H54 (cell line): ENCODE data around the gene SORBS2.

Source experiments
- DNase-seq: peaks from one replicate; pipeline ENCODE4 v3.0.0; 2011; ENCODE audit warnings: low spot score, mixed read lengths; ENCODE audit not compliant: insufficient read length
- FAIRE-seq: peaks from 3 replicates; lab custom pipeline; 2011; peaks lifted over from hg19 to GRCh38; lab: Jason Lieb, UNC
- POLR2A ChIP-seq: IDR thresholded peaks from 2 replicates; pipeline ENCODE4 v1.6.1; 2011; ENCODE audit warnings: low read depth, mild to moderate bottlenecking, low read length

SORBS2 gene

DNA sequence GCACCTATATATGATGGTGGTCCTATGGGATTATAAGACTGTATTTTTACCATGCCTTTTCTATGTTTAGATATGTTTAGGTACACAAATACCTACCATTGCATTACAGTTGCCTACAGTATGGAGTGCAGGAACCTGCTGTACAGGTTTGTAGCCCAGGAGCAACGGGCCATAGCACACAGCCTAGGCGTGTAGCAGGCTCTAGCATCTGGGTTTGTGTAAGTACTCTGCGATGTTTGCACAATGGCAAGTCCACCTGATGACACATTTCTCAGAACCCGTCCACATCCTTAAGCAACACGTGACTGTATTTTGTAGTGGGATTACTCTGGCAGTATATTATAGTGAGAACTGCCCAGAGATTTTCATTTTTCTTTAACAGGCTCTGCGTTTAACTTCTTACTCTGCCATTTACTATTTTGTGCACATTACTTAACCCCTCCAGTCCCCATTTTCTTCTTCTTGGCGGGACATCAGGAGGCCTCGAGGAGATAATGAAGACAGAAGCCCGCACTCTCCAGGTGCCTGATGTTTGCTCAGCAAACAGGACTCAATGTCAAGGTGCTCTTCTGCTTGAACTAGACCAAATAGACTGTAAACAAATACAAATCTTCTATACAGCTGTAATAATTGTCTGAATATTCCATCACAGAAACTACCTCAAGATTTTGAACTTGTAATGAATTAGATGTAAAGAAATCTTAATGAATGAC, 174.7 kb downstream of the SORBS2 start:
- FAIRE-seq (no peak), DNase-seq (no peak)
- no peak for TF ChIP-seq POLR2A

DNA sequence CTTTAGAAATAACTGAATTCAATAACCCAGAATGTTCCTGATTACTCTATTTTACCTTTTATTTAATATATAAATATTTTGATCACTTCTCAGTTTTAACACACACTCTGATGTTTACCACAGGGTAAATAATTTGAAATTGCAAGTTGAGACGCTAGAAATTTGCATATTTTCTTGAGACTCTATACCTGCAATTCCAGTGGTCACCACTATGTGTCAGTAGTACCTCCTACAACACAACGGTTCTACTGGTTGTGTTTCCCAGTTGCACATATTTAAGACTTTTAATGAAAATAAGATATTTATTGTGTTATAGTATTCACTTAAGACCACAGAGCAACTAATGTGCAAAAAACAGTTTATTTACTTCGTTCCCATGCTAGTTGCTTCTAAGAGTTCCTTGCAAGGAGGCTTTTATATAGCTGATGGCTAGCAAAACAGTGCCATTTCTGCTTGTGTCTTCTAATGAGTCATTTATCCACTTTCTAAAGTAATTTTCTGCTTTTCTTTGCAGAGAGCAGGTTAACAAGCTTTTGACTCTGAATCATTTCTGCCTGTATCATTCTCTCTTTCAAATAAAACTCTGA, 177.8 kb downstream of the SORBS2 start:
- FAIRE-seq (no peak), DNase-seq (no peak)

DNA sequence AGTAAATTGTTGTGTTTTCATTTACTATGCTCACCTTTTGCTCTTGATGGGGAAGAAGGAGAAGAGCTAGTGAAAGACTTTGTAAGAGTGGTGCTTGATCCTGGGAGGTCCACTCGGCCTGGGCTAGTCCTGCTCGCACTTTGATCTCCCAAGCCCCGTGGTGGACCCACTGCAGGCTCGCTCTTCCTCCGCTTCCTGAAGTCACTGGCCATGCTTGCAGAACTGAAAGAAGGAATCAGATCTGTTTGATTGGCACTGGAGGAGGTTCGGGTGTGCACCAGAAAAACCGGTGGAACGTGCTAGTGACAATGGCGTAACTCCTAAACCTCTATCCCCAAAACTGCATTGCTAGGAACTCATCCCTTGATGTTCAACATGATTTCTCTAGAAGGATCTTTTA, 185.2 kb downstream of the SORBS2 start:
- no peak for DNase-seq
- FAIRE-seq = no peak
- TF ChIP-seq POLR2A = no peak

More for the DNA sequence above, 177.8 kb downstream of the SORBS2 start:
- TF ChIP-seq POLR2A = no peak

- no peak for TF ChIP-seq POLR2A
- FAIRE-seq = no peak
- no peak for DNase-seq
These were observed 186.5 kb downstream of the SORBS2 start for GRCh38 chr4:185625503-185625902.

DNA sequence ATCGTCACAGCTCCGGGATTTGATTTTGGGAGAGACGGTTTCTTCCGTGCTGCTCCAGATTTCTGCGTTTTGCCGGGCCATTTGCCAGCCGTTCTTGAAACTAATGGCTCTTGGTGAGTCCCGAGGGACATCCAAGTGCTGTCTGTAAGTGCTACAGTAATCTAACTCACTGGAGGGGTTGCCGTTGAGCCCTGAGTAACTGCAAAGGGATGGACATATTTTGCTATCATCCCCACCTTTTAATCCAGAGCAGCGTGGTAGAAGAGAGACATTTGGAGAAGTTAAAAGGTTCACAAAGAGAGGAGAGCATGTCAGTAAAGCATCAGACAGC, 187.8 kb downstream of the SORBS2 start:
- FAIRE-seq = no peak
- DNase-seq = no peak
- no peak for TF ChIP-seq POLR2A

DNA sequence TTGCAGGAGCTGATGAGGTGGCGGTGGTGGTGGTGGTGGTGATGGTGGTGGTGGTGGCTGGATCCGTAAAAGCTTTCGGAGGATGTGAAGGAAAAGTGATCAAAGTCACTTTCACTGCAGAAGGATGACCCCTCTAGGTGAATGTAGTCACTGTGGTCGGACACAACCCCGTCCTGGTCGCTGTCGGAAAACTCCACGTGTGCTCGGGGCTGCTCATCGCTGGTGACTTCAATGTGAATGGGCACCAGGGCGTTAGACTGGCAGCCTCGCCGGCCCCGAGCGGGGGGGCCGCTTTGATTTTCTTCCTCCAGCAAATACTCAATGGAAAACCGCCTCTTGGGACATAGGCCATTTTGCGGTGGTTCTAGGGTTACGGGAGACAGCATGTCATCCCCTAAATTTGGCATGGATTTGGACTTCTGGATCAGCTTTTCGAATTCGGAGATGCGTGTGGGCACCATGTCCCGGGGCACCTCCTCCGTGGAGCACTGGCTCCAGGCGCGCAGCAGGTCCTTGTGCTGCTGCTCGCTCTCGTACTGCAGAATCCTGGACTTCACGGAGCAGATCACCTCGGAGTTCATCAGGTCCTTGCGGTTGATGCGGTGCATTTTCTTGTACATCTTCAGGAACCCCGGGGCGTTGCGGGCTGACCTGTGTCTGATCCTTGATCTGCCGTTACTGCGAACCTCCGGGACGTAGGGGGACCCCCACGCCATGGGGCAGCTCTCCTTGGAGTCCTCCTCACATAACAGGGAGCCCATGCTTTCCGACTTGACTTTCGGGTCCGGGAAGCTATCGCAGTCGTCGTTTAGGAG, 188.3 kb downstream of the SORBS2 start:
- TF ChIP-seq POLR2A = no peak
- FAIRE-seq (no peak), DNase-seq (no peak)

DNA sequence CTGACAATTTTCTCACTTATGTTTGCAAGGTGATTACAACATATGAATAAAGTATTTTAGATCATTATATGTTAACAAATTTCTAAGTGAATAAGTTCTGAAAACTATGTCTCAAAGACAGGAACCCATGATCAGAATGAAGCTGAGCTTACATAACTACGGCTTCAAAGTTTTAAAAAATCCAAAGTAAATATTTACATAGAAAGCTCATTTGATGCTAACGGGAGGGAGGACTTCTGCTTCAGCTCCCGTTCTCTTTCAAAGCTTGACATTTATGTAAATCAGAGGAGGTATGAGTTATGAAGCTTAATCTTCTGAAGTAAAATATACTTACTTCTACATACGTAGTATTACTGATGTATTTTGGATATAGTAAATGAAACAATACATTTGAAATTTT, 203.8 kb downstream of the SORBS2 start:
- FAIRE-seq (no peak), DNase-seq (no peak)
- TF ChIP-seq POLR2A = no peak

- no peak for FAIRE-seq
- TF ChIP-seq POLR2A = no peak
These were observed 209.6 kb downstream of the SORBS2 start for GRCh38 chr4:185602397-185602796.

GRCh38 chr4:185600801-185601434, 211.1 kb downstream of the SORBS2 start:
- no peak for TF ChIP-seq POLR2A
- FAIRE-seq (no peak), DNase-seq (no peak)

More at GRCh38 chr4:185602397-185602796, 209.6 kb downstream of the SORBS2 start:
- DNase-seq = no peak

DNA sequence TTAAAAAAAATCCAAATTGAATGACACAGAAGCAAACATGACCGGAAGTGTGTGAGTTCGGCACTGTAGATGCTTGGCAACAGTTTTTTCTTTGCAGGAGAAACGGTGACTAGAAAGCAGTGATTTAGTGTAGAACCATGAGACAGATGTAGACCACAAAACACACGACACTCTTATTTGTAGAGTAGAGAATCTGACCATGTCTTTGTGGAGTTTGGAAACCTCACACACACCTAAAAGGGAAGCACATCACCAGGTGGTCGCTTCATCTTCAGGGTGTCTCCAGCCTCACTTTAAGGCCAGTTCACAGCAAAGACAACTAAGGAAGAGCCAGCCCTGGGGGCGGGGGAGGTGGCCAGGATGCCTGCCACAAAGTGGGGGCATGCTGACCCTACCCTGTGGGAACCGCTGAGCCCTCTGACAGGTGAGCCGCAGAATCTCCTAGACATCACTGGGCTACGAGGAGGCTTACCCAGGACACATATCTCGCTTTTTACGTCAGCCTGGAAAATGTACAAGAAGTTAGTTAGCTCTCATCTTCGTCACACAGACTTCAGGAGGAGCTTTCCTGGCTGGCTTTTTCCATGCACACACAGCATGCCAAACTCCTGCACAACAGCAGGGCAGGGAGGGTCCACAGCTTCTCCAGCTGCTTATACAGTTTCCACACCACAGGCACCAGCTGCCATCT, 212.3 kb downstream of the SORBS2 start:
- FAIRE-seq (no peak), DNase-seq (no peak)
- TF ChIP-seq POLR2A = no peak

GRCh38 chr4:185598846-185599552, 213.0 kb downstream of the SORBS2 start:
- no peak for DNase-seq
- no peak for FAIRE-seq
- no peak for TF ChIP-seq POLR2A

- TF ChIP-seq POLR2A = no peak
- FAIRE-seq = peak; percentile 38
- peak; percentile 12 for DNase-seq
These were observed 214.3 kb downstream of the SORBS2 start for GRCh38 chr4:185597532-185598188.
